Mesothelial cell of epicardium (in vitro differentiated cells): Measurements from ENCODE around the gene KPNB1. TPM values are rescaled to one million over a fixed set of nuclear protein-coding genes. Genes with fewer than 3 reads are reported as not detected.
A peak's percentile ranks its signal among the peaks of the same experiment; 100 is the strongest.

Source experiments
- DNase-seq, 2 experiments: peaks; one replicate each; pipeline ENCODE4 v3.0.0; 2021; ENCODE audit warnings: low spot score in 2 of 2; ENCODE audit not compliant: unreplicated experiment in 2 of 2
- H3K27ac Mint-ChIP-seq: 2 replicates; pipeline ENCODE4 v1.8.0; 2021; ENCODE audit warnings: mixed read lengths
- H3K27me3 Mint-ChIP-seq: 2 replicates; pipeline ENCODE4 v1.8.0; 2021; ENCODE audit warnings: low read depth, mixed read lengths
- H3K36me3 Mint-ChIP-seq: 2 replicates; pipeline ENCODE4 v1.8.0; 2021; ENCODE audit warnings: mixed read lengths
- H3K4me1 Mint-ChIP-seq: 2 replicates; pipeline ENCODE4 v1.8.0; 2021; ENCODE audit warnings: mixed read lengths
- H3K4me3 Mint-ChIP-seq: 2 replicates; pipeline ENCODE4 v1.8.0; 2021; ENCODE audit warnings: mild to moderate bottlenecking, moderate library complexity, mixed read lengths
- H3K9me3 Mint-ChIP-seq: 2 replicates; pipeline ENCODE4 v1.8.0; 2021; ENCODE audit warnings: mixed read lengths
- total RNA-seq: library from RNA; stranded (reverse); gene quantifications from 3 replicates; pipeline ENCODE4 v1.2.1, GENCODE V29; 2021
- TF ChIP-seq, protein P1 (sequence below): fragments of 200-600 bp; sonication (generic); IDR thresholded peaks from one replicate; pipeline ENCODE4 v1.5.0; 2021; ENCODE audit warnings: antibody characterized with exemption; ENCODE audit not compliant: unreplicated experiment

Gene KPNB1
- total RNA-seq: 284 to 314 TPM (median 302 TPM) in 3 replicates

DNA sequence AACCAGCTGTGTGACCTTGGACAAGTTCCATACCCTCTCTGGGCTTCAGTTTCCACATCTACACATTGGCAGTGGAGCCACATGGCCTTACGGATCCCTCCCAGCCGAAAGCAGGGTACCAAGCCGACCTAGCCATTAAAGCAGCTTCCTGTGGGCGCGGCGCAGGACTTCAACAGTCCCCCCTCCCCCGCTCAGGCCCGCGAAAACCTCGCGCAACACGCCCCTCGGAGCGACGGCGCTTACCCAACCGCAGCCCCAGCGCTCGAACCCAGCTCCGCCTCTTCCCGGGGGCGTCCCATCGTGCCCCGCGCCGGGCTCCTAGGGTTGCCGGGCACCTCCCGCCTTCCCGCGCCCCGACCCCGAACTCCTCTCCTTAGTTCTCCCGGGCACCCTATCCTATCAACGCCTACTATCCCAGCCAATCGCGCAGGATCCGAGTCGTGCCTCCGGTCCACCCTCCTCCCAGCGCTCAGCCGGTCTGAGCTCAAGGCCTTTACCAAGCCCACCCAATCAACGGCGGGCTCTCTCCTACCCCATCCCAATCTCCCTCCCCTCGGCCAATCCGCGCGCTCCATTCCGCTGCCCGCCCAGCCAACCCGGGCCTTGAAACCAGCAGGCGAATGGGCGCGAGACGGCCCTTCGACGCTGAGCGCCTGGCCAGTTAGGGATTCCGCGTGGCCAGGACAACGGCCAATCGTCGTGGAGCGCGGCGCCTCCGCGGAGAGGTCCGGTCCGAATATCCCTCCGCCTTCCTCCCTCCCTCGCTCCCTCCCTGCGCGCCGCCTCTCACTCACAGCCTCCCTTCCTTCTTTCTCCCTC lies at the start of gene KPNB1:
KPNB1 (plus strand) TSS at position 767 of the 819 bp plus-strand sequence. CDS start 326 bp downstream, outside the sequence.
- DNase-seq: peak; percentile 97 to 98
- Mint-ChIP-seq H3K4me3 (peak within 1 kb of the TSS; percentile 88), H3K27ac (peak within 1 kb of the TSS; percentile 94), H3K4me1 (peaks cover 33% of the 10 kb centered on the region), H3K36me3 (peaks cover 13% of the 10 kb centered on the region), H3K27me3 (no peaks in the 10 kb centered on the region), H3K9me3 (no peaks in the 10 kb centered on the region)
- TF ChIP-seq, protein P1, sequence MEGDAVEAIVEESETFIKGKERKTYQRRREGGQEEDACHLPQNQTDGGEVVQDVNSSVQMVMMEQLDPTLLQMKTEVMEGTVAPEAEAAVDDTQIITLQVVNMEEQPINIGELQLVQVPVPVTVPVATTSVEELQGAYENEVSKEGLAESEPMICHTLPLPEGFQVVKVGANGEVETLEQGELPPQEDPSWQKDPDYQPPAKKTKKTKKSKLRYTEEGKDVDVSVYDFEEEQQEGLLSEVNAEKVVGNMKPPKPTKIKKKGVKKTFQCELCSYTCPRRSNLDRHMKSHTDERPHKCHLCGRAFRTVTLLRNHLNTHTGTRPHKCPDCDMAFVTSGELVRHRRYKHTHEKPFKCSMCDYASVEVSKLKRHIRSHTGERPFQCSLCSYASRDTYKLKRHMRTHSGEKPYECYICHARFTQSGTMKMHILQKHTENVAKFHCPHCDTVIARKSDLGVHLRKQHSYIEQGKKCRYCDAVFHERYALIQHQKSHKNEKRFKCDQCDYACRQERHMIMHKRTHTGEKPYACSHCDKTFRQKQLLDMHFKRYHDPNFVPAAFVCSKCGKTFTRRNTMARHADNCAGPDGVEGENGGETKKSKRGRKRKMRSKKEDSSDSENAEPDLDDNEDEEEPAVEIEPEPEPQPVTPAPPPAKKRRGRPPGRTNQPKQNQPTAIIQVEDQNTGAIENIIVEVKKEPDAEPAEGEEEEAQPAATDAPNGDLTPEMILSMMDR: no peak

DNA sequence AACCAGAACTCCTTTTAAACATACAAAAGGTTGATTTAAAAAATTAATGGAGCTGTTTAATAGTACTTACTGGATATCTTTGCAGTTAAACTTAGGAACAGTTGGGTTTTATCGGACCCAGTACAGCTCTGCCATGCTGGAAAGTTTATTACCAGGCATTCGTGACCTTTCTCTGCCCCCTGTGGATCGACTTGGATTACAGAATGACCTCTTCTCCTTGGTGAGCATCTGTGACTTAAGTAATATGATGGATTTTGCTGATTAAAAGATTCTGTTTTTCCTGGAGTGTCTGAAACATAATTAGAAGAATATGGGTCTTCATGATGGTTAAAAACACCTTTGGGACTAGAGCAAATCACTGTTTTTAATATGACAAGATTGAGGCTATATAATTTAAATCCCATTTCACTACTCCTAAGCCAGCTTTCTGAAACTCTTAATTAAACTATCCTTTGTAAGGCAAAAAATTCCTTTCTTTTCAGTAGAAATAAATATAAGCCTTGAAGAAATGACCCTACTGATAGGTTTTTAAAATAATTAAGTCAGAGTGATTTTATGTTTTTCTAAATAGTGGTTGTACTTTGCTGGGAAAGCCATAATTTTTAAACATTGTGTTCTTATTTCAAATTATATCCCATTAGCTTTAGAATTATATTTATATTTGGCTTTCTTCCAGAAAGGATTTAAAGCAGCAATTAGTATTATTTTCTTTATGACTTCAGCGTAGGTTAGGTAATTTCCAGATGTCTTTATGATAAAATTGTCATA lies 45.7 kb upstream of the KPNB1 start:
- TF ChIP-seq, protein P1: no peak
- Mint-ChIP-seq H3K27ac (peak overlapping the region; percentile 86), H3K36me3 (peaks cover 32% of the 10 kb centered on the region), H3K27me3 (no peaks in the 10 kb centered on the region), H3K4me3 (no peak overlapping the region), H3K9me3 (no peaks in the 10 kb centered on the region), H3K4me1 (peaks cover 25% of the 10 kb centered on the region)
- DNase-seq: no peak

DNA sequence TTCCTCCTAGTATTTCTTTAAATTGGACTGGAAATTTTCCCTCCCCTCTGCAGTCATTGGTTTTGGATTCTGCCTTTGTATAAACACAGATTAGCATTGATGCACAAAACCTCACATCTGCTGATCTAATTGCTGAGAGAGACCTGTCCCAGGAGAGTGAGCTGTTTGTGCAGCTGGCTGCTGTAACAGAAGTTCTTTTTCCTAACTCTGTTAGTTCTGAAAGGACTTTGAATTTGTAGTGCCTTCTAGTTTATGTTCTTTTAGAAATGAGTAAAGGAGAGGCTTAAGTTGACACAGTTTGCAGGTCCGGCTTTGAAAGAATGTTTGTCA lies 45.2 kb upstream of the KPNB1 start:
- DNase-seq: no peak
- Mint-ChIP-seq H3K27ac (peak overlapping the region; percentile 86), H3K4me1 (peaks cover 25% of the 10 kb centered on the region), H3K36me3 (peaks cover 32% of the 10 kb centered on the region), H3K27me3 (no peaks in the 10 kb centered on the region), H3K9me3 (no peaks in the 10 kb centered on the region), H3K4me3 (no peak overlapping the region)
- TF ChIP-seq, protein P1: no peak

DNA sequence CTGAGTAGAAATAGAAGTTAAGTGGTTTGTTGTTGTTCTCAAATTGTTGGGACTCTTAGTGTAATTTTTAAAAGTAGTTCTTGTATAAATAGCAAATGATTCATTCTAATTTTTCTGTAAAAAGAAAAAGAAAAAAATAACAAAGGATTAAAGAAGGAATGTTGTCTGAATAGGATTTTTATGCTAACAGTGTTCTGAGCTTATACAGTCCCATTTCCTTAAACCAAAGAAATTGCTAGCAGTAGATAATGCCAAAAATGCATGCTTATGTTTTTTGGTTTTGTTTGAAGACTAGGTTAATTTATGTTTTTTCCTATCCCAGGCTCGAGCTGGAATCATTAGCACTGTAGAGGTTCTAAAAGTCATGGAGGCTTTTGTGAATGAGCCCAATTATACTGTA lies 44.7 kb upstream of the KPNB1 start:
- DNase-seq: no peak
- Mint-ChIP-seq H3K27ac (peak overlapping the region; percentile 86), H3K9me3 (no peaks in the 10 kb centered on the region), H3K4me1 (peaks cover 25% of the 10 kb centered on the region), H3K4me3 (no peak overlapping the region), H3K36me3 (peaks cover 31% of the 10 kb centered on the region), H3K27me3 (no peaks in the 10 kb centered on the region)
- TF ChIP-seq, protein P1: no peak

DNA sequence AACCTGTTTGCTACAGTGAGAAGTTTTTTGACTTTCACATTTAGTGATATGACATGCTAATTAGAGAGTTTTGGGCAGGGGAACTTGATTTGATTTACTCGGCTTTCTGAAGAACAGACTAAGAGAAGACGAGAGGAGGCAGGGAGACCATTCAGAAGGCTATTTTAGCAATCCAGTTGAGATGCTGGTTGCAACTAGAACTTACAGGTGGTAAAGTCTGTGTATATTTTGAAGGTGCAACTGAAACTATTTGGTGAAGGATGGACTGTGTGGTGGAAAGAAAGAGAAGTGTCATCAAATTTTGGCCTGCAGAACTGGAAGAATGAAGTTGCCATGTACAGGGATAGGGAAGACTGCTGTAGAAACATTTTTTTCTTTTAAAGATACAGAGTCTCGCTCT lies 42.2 kb upstream of the KPNB1 start:
- no peak for DNase-seq
- no peaks in the 10 kb centered on the region for H3K9me3 Mint-ChIP-seq
- no peaks in the 10 kb centered on the region for H3K27me3 Mint-ChIP-seq
- peaks cover 26% of the 10 kb centered on the region for H3K36me3 Mint-ChIP-seq
- H3K4me1 Mint-ChIP-seq: peaks cover 25% of the 10 kb centered on the region
- TF ChIP-seq, protein P1: no peak
- H3K27ac Mint-ChIP-seq: peak overlapping the region; percentile 11
- no peak overlapping the region for H3K4me3 Mint-ChIP-seq
